ENCODE measurements around the gene CETP. TPM values are rescaled to one million over a fixed set of nuclear protein-coding genes. Genes with fewer than 3 reads are reported as not detected.

CETP gene
- total and polyA plus RNA-seq, 2 of the 8 experiments (the other 6 are each of a cell fraction or from before 2014, with no cell fraction given) = not detected

DNA sequence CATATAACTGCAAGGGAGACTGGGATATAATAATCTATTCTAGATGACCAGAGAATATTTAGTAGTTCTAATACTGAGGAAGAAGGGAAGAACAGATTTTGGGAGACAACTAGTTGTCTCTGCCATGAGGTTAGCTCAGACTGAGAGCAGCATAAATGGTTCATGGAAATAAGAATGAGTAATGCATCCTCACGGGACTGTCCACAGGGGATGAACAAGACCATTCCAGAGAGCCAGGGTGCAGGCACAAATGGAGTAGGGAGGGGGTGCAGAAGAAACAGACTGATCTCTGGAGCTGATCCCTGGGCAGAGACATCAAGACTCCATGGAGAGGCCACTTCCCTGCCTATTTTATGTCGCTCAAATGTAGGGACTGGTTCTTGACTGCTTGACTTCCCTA lies 58.0 kb downstream of the CETP start (continued):
- TF ChIP-seq, protein P1, sequence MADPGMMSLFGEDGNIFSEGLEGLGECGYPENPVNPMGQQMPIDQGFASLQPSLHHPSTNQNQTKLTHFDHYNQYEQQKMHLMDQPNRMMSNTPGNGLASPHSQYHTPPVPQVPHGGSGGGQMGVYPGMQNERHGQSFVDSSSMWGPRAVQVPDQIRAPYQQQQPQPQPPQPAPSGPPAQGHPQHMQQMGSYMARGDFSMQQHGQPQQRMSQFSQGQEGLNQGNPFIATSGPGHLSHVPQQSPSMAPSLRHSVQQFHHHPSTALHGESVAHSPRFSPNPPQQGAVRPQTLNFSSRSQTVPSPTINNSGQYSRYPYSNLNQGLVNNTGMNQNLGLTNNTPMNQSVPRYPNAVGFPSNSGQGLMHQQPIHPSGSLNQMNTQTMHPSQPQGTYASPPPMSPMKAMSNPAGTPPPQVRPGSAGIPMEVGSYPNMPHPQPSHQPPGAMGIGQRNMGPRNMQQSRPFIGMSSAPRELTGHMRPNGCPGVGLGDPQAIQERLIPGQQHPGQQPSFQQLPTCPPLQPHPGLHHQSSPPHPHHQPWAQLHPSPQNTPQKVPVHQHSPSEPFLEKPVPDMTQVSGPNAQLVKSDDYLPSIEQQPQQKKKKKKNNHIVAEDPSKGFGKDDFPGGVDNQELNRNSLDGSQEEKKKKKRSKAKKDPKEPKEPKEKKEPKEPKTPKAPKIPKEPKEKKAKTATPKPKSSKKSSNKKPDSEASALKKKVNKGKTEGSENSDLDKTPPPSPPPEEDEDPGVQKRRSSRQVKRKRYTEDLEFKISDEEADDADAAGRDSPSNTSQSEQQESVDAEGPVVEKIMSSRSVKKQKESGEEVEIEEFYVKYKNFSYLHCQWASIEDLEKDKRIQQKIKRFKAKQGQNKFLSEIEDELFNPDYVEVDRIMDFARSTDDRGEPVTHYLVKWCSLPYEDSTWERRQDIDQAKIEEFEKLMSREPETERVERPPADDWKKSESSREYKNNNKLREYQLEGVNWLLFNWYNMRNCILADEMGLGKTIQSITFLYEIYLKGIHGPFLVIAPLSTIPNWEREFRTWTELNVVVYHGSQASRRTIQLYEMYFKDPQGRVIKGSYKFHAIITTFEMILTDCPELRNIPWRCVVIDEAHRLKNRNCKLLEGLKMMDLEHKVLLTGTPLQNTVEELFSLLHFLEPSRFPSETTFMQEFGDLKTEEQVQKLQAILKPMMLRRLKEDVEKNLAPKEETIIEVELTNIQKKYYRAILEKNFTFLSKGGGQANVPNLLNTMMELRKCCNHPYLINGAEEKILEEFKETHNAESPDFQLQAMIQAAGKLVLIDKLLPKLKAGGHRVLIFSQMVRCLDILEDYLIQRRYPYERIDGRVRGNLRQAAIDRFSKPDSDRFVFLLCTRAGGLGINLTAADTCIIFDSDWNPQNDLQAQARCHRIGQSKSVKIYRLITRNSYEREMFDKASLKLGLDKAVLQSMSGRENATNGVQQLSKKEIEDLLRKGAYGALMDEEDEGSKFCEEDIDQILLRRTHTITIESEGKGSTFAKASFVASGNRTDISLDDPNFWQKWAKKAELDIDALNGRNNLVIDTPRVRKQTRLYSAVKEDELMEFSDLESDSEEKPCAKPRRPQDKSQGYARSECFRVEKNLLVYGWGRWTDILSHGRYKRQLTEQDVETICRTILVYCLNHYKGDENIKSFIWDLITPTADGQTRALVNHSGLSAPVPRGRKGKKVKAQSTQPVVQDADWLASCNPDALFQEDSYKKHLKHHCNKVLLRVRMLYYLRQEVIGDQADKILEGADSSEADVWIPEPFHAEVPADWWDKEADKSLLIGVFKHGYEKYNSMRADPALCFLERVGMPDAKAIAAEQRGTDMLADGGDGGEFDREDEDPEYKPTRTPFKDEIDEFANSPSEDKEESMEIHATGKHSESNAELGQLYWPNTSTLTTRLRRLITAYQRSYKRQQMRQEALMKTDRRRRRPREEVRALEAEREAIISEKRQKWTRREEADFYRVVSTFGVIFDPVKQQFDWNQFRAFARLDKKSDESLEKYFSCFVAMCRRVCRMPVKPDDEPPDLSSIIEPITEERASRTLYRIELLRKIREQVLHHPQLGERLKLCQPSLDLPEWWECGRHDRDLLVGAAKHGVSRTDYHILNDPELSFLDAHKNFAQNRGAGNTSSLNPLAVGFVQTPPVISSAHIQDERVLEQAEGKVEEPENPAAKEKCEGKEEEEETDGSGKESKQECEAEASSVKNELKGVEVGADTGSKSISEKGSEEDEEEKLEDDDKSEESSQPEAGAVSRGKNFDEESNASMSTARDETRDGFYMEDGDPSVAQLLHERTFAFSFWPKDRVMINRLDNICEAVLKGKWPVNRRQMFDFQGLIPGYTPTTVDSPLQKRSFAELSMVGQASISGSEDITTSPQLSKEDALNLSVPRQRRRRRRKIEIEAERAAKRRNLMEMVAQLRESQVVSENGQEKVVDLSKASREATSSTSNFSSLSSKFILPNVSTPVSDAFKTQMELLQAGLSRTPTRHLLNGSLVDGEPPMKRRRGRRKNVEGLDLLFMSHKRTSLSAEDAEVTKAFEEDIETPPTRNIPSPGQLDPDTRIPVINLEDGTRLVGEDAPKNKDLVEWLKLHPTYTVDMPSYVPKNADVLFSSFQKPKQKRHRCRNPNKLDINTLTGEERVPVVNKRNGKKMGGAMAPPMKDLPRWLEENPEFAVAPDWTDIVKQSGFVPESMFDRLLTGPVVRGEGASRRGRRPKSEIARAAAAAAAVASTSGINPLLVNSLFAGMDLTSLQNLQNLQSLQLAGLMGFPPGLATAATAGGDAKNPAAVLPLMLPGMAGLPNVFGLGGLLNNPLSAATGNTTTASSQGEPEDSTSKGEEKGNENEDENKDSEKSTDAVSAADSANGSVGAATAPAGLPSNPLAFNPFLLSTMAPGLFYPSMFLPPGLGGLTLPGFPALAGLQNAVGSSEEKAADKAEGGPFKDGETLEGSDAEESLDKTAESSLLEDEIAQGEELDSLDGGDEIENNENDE (IDR thresholded peaks at IDR 0.05; ENCODE audit: insufficient replicate concordance, low read length) = no peak
- TF ChIP-seq EGR1 (IDR thresholded peaks at IDR 0.05; ENCODE audit: borderline replicate concordance, low read depth, low read length) (no peak), BCL11A (IDR thresholded peaks at IDR 0.05; ENCODE audit: low read depth in 2 of 2, low read length in 2 of 2) (no peak), HDAC2 (IDR thresholded peaks at IDR 0.05; ENCODE audit: borderline replicate concordance in 1 of 2, low read depth in 2 of 2, low read length in 2 of 2) (no peak), YY1 (IDR thresholded peaks at IDR 0.05; ENCODE audit: low read depth, low read length) (no peak), TEAD4 (IDR thresholded peaks at IDR 0.05; ENCODE audit: low read depth, low read length) (no peak), KDM1A (IDR thresholded peaks at IDR 0.05; ENCODE audit: borderline replicate concordance, low read length) (no peak), HDAC6 (IDR thresholded peaks at IDR 0.05; ENCODE audit: low read depth, low read length) (no peak), TBP (IDR thresholded peaks at IDR 0.05; ENCODE audit: low read depth, low read length) (no peak), SP2 (IDR thresholded peaks at IDR 0.05; ENCODE audit: low read length) (no peak)
- TF ChIP-seq, protein P2, sequence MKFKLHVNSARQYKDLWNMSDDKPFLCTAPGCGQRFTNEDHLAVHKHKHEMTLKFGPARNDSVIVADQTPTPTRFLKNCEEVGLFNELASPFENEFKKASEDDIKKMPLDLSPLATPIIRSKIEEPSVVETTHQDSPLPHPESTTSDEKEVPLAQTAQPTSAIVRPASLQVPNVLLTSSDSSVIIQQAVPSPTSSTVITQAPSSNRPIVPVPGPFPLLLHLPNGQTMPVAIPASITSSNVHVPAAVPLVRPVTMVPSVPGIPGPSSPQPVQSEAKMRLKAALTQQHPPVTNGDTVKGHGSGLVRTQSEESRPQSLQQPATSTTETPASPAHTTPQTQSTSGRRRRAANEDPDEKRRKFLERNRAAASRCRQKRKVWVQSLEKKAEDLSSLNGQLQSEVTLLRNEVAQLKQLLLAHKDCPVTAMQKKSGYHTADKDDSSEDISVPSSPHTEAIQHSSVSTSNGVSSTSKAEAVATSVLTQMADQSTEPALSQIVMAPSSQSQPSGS (IDR thresholded peaks at IDR 0.05; ENCODE audit: low read length) = no peak
